T-helper 1 cell (primary cell): ENCODE measurements around the gene LMTK2.

Experiments used
- DNase-seq, 5 donors: peaks; one replicate each; pipeline ENCODE4 v3.0.0-alpha.2; 2012 to 2020

LMTK2 gene

GRCh38 chr7:98178762-98179490 is 72.3 kb downstream of the LMTK2 start:
- DNase-seq = no peak

- DNase-seq = no peak
Observed at GRCh38 chr7:98180751-98181150, 74.1 kb downstream of the LMTK2 start.

GRCh38 chr7:98185101-98185500 is 78.4 kb downstream of the LMTK2 start:
- no peak for DNase-seq

GRCh38 chr7:98186452-98187137 is 79.9 kb downstream of the LMTK2 start:
- no peak for DNase-seq

GRCh38 chr7:98187138-98187502 is 80.5 kb downstream of the LMTK2 start:
- no peak for DNase-seq

GRCh38 chr7:98189559-98189958 is 82.9 kb downstream of the LMTK2 start:
- no peak for DNase-seq

GRCh38 chr7:98191668-98192431 is 85.2 kb downstream of the LMTK2 start:
- DNase-seq = no peak

GRCh38 chr7:98192781-98193457 is 86.3 kb downstream of the LMTK2 start:
- no peak for DNase-seq

- no peak for DNase-seq
Observed at GRCh38 chr7:98193474-98194180, 87.0 kb downstream of the LMTK2 start.

GRCh38 chr7:98194186-98194585 is 87.5 kb downstream of the LMTK2 start:
- no peak for DNase-seq

- no peak for DNase-seq
Observed at GRCh38 chr7:98194672-98195457, 88.2 kb downstream of the LMTK2 start.

- DNase-seq = no peak
Observed at GRCh38 chr7:98196706-98197605, 90.3 kb downstream of the LMTK2 start.

GRCh38 chr7:98199131-98199530 is 92.5 kb downstream of the LMTK2 start:
- DNase-seq = no peak

GRCh38 chr7:98200364-98200763 is 93.7 kb downstream of the LMTK2 start:
- DNase-seq = no peak

GRCh38 chr7:98202367-98203195 is 95.9 kb downstream of the LMTK2 start:
- peak in 3 of 5 donors; percentile 18 to 73 (median 33) for DNase-seq

- DNase-seq = no peak
Observed at GRCh38 chr7:98203261-98203963, 96.8 kb downstream of the LMTK2 start.

- no peak for DNase-seq
Observed at GRCh38 chr7:98203964-98204605, 97.4 kb downstream of the LMTK2 start.

- DNase-seq = no peak
Observed at GRCh38 chr7:98204670-98205069, 98.0 kb downstream of the LMTK2 start.
